ENCODE measurements around the gene FOXP1.
A peak's percentile ranks its signal among the peaks of the same experiment; 100 is the strongest.

The FOXP1 gene

DNA sequence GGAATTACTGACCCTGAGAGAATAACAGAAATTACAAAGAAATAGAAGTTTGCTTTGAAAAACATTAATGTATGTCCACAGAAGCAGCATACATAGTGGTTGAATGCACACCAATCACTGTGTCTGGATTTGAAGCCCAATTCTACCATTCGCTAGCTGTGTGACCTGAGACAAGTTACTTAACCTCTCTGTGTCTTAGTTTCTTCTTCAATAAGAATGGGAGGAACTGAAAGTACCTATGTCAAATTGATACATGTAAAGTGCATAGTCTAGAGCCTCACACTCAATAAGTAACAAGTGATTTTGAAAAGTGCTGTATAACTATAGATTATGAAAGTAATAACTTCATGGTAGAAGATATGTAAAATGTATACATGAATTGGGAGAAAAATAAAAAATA lies 457.8 kb downstream of the FOXP1 start:
- DNase-seq (ENCODE audit: low read depth), result no peak

DNA sequence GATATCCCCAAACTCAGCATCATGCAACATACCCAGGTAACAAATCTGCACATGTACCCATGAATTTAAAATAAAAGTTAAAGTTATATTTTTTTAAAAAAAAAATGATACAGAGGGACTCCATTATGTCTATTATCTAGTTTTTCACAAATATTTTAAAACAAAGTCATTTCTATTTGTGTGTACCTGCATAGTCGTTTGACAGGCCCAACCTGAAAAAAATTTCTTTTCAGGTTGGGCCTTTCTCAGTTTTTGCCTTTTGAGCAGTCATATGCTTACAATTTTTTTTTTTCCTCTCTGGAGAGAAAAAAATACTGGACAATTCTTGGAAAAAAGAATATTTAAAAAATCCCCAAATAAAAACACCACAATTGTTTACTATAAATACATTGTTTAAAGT lies 459.5 kb downstream of the FOXP1 start:
- no peak for DNase-seq (ENCODE audit: low read depth)

DNA sequence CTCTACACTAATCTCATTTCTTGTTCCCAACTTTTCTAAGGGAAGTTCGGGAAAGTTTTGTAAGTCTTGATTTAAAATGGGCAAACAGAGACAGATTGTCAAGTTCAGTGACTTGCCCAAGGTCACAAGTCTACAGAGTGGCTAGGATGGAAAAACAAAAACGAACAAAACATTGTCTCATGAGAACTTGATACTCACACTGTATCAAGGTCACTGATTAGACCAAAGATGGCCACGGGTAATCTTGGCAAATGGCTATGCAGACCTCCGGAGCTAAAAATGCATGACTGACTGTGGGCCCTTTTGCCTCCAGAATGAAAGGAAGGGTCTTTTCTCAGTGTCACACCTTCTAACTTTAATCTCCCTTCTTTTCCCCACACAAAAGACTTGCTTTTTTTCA lies 460.9 kb downstream of the FOXP1 start:
- DNase-seq (ENCODE audit: low read depth), result no peak

DNA sequence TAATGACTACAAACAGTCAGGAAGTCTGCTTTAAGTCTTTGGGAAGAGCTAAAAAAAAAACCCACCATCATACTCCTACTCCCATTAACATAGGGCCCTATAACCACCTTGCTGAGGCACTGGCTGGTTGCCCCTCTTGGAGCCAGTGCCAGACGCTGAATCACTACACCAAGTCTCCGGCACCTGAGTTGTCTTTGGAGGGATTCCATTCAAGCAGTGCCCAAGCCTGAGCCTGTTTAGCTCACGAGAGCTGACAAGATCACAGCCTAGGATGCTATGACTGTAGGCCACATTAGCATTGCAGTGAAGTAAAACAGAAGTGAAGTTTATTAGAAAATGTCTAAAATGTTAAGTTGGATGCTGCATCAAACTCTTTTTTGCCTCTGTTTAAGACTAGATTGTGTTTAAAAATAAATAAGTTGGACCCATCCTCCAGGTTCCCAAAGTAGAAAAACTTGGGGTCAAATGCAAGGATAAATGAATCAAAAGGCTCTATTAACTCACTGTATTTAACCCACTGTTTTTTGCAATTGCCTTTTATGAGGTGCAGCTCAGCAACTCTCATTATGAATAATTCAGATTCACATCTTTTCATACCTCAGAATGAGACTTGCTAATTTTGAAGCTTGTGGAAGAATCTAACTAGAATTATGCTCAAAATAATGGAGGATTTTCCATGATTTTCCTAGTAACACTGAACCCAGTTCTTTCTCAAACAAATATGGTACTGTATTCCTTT lies 461.9 kb downstream of the FOXP1 start:
- DNase-seq (ENCODE audit: low read depth), result no peak

DNA sequence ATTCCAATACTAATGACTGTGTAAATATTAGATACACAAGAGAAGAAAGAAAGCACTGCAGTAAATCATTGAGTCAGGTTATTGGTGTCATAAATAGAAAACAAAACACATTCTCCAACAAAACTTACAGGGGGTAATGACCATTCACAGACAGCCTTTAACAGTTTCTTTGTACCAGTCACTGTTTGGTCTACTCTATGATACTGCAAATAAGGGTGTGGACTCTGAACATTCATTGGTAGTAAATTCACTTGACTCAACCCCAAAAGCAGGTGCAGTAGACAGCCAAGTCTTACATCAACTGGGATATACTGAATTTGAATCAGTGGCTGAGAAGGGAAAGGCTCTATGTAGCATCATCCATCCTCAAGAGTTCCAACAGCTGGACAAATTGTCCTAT lies 463.5 kb downstream of the FOXP1 start:
- no peak for DNase-seq (ENCODE audit: low read depth)

DNA sequence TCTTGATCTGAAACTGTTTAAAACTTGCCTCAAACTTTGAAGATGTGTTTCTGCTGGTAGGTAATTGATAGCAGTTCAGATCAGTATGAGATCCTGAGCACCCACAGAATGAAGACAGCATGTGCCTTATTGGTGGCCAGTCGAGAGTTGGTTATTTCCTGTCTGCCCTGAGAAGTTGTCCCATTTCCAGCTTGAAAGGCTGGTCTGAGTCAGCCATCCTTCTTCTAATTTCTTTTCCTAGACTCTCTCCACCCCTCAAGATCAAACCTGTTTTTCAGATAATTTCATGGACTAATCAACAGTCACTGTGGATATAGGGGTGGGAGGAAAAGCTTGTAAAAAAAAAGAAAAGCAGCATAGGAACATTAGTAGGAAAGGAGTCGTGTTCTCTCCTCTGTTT lies 464.4 kb downstream of the FOXP1 start:
- DNase-seq (ENCODE audit: low read depth), result no peak

DNA sequence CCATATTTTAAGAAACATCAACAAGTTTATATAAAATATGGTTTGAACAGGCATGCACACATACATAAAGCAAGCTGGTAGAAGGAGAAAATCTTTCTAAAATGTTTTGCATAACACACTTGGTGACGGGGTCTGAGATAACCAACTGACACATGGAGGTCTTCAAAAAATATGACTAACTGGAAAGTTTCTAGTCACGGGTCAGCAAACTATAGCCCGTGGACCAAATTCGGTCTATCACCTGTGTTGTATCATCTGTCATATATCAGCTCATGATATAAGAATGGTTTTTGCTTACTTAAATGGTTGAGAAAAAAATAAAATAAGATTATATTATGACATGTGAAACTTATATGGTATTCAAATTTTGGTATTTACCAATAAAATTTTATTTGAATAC lies 465.1 kb downstream of the FOXP1 start:
- no peak for DNase-seq (ENCODE audit: low read depth)

DNA sequence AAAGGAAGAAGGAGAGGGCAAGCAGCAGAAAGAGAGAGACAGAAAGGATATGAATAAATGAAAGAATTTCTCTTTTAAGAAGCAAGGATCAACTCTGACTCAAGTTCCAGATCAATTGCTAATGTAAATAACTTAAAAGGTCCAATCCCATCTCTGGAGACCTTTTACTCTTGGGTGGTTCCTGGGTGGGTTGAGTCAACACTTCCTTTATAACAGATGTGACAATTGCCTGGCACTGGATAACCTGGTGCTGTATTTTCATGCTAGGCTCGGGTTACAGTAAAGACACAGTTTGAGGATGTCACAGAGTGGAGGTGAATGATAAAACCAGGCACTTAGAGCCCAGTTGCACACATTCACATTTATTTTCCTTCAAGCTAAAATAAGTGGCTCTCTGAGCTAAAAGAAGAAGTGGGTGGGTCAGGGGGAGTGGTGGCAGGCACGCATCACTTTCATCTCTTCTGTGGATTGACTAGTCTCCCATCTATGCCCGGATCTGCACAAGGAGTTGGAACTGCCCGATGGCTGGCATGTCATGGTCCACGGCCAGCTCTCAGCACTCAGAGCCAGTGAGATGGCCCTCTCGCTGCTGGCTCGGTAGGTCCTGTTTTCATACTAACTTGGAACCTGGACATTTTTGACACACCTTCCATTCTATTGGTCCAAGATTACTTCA lies 465.8 kb downstream of the FOXP1 start:
- no peak for DNase-seq (ENCODE audit: low read depth)

DNA sequence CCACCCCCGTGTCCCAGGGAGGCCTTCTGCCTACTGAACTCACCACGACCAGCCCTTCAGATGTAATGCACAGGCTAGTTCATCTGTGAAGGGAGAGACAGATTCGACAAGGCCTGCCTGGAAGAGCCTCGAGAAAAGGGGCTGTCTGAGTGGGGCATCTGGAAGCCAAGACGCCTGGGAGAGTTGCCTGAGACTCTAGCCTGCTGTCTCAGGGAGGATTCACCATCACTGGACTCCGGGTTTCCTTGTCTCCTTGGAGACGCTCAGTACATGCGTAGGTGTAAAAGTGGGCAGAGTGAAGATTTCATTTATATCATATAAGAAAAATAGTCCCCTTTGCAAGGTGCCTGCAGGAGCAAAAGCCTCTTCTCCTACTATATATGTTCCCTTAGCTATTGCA lies 468.9 kb downstream of the FOXP1 start:
- no peak for DNase-seq (ENCODE audit: low read depth)

DNA sequence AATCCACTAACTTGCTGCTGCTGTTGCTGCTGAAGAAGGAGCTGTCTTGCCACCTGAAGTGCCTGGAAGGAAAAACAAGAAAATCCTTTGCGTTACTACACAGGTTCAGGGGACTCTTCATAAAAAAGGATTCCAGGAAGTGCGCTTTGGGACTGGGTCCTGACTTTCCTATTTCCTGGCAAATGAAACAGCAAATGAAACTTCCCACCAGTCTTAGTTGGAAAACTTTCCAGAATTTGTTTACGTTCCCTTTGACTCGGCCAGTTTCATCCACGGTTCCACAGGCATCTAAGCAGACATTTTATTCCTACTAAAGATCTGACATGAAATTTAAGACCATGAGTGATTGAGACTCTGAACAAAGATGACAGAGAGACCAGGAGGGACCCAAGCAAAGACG lies 471.0 kb downstream of the FOXP1 start:
- no peak for DNase-seq (ENCODE audit: low read depth)

DNA sequence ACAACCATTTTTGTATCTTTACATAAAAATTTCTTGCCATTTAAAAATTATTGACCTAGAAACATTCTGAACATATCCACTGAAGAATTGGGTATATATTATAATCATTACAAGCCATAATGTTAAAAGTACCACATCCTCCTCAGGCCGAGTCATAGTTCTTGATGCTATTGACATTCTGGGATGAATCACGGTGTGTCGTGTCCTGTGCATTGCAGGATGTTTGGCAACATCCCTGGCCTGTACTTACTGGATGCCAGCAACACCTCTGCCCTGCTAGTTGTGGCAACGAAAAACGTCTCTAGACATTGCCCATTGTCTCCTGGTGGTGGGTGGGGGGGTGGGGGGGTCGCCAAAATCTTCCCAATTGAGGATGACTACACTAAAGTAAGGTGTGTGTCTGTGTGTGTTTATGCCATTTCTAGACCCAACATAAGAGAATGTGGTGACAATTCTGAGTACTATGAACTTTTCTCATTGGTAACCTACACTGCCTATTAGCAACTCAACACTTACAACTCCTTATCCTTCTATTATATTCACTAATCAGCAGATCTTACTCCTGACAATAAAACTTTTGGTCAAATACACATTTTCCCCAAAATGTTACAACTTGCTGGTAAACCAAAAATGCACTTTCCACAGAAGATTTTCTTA lies 471.6 kb downstream of the FOXP1 start:
- DNase-seq (ENCODE audit: low read depth), result peak; percentile 76

DNA sequence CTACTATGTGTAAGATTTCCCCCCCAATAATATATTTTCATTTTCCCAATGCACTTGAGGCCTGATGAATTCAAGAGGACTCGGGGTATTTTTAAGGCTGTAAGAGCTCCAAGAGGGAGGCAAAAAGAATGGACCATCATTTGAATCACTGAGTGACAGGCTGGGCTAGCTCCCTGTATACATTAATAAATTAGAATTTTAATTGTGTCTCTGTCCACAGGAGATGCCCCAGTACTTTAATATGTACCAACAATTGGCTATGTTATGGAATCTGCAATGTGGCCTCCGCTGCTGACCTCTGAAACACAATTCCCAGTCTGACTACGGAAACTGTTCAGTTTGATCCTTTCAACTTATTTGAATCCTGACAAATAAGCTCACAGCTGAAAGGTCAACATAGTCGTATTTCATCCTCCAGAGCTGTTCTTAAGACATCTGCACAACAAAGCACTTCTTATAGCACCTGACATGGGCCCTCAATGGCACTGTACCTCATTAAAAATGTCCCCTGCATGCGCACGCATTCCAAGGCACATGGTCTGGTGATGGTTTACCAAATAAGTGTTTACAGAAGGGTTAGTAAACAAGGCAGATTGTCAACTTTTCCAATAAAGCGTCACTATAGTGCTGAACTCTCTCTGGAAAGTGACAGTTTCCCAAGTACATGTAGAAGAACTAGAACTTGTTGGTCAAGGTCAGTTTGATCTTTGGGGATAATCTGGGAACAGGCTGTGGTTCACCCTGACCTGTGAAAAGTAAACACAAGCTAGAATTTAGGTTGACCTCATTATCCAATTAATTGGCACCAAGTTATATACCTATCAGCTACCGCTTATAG lies 472.9 kb downstream of the FOXP1 start:
- DNase-seq (ENCODE audit: low read depth), result no peak

DNA sequence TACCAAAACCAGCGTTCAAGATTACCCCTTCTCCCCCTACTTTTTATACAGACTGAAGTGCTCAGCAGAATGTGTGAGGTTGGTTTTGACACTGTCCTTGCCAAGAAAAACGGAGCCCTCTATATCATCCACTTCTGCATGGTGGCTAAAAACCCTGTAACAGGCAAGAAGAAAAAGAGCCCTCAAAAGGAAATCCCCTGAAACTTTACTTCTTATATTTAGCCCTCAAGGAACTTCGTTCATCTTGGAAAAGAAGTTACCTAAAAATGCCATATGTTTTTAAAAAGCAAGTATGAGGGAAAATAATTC lies 473.6 kb downstream of the FOXP1 start:
- no peak for DNase-seq (ENCODE audit: low read depth)

DNA sequence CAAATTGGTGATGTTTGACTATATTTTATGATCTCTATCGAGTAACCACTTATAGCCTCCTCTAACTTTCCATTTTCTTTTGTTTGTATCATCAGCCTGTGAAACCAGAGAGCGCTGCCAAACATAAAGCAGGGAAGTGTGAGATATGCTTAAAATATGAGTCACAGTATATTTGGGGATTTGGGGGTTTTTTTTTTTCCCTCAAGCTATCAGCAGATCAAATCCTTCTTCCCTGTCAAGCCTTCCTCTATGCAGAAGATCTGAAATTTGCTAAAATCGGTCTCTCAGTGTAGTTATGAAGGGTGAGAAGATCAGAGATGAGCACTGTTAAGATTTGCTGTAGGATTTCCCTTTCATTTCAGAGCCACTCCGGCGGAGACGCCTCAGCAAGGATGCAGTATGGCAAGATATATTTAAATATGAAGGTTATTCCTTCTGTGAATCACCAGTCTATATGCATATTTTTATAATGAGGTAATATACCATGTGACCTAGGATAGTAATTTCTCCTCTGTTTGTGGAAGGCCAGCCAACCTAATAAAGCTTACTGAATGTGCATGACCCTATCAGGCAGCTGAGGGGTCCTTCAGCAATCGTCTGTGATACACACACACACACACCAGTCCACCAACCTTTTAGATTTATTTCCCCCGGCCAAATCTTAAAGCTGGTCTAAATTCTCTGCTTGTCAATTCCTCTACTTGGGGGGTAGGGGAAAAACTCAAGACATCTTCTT lies 474.1 kb downstream of the FOXP1 start:
- DNase-seq (ENCODE audit: low read depth), result no peak

DNA sequence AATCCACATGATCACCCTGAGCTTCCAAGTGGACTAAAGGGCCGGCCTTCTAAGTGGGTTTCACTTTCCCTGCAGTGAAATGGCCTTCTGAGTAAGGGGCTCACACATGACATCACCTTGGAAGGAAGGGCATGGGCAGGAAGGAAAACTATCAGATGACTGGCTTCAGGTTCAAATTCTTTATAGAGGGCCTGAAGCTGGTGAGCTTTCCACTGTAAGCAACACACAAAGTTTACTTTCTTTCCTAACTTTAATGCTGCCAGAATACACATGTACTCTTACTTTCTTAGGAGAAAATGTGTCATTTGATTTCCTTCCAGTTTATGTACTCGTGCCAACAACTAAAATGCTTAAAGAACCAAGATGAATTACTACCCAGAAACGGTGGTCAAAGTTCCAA lies 475.6 kb downstream of the FOXP1 start:
- DNase-seq (ENCODE audit: low read depth), result peak; percentile 73

DNA sequence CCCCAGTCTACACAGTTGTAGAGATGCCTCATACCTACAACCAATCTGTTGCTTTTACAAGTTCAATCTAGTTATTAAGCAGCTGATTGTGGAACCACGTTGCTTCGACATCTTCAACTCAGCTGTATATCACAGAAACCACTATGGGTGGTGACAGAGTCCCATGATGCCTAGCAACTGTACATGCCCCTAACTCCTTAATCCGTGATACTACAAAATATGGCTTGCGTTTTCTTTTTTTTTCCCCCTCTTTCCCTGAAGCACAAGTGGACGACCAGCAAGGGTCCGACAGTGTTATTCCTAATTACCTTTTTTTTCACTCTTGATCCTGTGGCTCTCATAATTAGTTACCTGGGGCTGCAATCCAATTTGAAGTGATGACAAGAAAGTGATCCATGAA lies 478.6 kb downstream of the FOXP1 start:
- no peak for DNase-seq (ENCODE audit: low read depth)

DNA sequence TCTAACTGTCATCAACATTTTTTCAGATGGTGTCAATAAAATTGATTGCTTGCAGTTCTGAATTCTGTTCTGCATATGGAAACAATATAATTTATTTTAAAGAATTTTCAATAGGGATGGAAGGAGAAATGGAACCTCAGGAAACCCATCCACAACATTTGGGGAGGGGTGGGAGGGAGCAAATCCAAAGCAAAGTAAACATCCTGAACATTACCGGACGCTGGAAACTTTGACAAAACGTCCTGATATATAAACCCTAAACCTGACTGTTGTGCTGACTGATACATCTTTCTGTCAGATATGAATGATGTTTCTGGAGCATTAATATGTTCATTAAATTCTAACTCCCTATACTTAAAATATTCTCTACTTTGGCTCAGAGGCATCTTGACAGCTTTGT lies 479.0 kb downstream of the FOXP1 start:
- no peak for DNase-seq (ENCODE audit: low read depth)

DNA sequence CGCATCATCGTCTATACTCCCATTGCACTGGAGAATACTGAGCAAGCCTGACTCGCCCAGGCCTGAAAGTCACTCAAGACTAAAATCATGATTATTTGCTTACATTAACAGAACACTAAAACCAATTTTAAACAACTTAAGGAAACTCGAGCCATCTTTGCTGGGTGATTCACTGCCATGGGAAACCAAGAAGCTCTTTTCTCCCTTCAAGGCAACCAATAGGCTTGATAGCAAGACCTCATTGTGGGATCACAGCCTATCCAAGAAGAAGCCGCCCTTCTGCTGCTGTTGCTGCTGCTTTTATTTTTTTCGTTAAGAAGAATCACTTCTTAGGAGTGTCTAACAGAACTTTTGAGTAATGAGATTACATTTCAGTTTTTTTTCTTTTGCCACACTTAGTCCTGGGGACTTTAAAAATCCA lies 479.4 kb downstream of the FOXP1 start:
- DNase-seq (ENCODE audit: low read depth), result peak; percentile 96

DNA sequence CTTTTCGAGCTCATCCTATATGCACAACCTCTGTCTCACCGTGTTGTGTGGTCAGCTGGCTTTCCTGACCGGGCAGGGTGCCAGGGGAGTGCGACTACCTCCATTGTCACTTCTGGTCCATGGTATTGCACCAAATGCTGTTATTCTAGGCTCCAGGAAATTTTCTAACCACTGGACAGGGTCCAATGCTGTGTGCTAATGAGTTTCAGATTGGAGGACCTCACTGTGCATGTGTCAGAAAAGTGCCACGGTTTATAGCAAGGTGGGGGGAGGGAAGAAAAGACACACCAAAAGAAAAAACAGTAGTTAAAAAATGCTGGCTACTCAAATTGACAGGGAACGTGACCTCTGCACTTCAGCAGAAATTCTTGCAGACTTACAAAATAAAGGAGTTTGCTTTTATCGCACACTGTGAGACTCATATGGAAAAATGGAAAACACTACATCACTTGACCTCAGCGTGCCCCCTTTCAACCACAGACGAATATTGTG lies 480.1 kb downstream of the FOXP1 start:
- DNase-seq (ENCODE audit: low read depth), result peak; percentile 54

DNA sequence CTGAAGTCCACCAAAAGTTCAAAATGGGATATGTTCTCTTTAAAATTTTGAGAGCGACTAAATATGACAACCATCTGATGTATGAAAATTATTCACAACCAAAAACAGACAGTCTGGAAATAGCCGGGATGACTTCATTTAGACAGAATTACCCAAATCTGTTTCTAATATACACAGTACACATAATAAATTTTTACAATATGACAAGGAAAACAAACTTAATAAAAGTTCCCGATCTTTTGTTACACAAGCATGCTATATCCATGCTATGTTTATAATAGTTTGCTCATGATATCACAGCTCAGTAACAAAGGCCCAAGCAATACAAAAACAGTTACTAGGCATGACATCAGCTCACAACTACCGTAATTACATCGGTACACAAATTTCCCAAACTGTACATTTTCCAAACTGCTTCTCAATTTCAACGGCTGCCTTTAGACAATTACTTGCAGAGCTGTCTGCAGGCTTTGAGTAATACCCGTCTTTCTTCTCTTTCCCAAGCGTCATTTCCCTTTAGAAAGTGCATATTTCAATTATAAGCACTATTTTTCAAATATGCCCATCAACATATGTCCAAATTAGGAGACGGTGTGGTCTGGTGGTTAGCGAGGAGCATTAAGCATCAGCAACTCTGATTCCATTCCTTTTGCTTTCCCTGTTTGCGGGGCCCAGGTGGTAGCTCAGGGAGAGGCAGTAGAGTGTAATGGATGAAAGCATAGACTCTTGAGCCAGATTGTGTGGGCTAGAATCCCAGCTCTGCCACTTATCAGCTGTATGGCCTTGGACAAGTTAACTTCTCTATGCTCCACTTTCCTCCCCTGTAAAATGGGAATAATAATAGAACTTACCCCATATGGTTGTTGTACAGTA lies 481.2 kb downstream of the FOXP1 start:
- peak; percentile 94 for DNase-seq (ENCODE audit: low read depth)

DNA sequence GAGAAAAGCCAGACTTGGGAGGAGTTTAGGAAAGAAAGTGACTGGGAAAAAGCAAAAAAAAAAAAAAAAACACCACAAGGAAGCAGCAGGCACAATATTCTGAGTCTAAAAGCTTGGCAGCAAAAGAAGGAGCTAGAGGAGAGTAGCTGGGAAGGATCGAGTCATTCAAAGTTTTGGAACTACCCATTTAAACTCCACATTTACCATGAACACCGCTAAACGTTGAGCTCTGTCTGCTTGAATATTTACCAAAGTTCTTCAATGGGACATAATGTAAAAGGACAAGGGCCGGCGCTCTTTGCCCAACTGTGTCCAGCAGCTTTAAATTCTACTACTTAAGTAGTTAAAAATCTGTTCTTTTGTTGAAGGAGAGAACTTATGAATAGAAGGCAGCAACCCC lies 481.9 kb downstream of the FOXP1 start:
- DNase-seq (ENCODE audit: low read depth), result peak; percentile 63

Measured in stromal cell of bone marrow (primary cell).